ENCODE measurements around the gene CLEC1B.

DNA sequence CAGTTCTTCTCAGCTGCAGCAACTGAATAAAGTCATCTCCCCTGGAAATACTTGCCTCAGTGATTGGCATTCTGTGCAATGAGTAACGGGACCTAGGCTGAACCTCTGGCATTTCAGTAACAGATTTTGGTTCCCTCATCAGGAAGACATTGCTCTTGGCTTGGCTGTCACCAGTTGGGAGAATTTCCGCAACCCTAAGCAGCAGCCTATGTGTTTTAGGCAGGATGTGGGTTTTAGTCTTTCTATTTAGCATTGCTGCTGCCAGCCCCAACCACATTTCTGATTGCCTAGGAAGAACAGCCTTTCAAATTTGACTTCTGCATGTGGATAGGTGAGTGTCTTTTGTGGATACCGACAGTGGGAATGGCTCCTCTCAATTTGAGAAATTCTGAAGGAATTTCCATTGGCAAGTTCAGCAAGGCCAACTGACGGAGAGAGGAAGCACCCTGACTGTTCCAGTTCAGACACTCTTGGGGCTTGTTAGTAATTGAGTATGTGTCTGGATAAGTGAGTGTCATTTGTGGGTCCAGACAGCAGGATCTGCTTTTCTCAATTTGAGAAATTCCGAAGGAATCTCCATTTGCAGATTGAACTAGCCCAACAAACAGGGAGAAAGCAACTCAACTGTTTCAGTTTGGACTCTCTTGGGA lies 47.8 kb downstream of the CLEC1B start:
- TF ChIP-seq, protein P1, sequence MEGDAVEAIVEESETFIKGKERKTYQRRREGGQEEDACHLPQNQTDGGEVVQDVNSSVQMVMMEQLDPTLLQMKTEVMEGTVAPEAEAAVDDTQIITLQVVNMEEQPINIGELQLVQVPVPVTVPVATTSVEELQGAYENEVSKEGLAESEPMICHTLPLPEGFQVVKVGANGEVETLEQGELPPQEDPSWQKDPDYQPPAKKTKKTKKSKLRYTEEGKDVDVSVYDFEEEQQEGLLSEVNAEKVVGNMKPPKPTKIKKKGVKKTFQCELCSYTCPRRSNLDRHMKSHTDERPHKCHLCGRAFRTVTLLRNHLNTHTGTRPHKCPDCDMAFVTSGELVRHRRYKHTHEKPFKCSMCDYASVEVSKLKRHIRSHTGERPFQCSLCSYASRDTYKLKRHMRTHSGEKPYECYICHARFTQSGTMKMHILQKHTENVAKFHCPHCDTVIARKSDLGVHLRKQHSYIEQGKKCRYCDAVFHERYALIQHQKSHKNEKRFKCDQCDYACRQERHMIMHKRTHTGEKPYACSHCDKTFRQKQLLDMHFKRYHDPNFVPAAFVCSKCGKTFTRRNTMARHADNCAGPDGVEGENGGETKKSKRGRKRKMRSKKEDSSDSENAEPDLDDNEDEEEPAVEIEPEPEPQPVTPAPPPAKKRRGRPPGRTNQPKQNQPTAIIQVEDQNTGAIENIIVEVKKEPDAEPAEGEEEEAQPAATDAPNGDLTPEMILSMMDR (conservative IDR thresholded peaks at IDR 0.05; ENCODE audit: low read length): no peak
- TF ChIP-seq EZH2phosphoT487 (IDR thresholded peaks at IDR 0.05; ENCODE audit: borderline replicate concordance, low read depth, low read length): no peak

All from OCI-LY7 (cell line).